NB4 (cell line): Measurements from ENCODE around the gene SMTN.

ENCODE experiments used
- POLR2A ChIP-seq: IDR thresholded peaks from 2 replicates; pipeline ENCODE4 v1.6.1; 2011; ENCODE audit warnings: mild to moderate bottlenecking; ENCODE audit not compliant: insufficient read length; ENCODE audit errors: extremely low read depth
- TF ChIP-seq, protein P1 (sequence below): IDR thresholded peaks from one replicate; pipeline ENCODE4 v1.5.1; 2012; ENCODE audit warnings: low read depth, low read length

DNA sequence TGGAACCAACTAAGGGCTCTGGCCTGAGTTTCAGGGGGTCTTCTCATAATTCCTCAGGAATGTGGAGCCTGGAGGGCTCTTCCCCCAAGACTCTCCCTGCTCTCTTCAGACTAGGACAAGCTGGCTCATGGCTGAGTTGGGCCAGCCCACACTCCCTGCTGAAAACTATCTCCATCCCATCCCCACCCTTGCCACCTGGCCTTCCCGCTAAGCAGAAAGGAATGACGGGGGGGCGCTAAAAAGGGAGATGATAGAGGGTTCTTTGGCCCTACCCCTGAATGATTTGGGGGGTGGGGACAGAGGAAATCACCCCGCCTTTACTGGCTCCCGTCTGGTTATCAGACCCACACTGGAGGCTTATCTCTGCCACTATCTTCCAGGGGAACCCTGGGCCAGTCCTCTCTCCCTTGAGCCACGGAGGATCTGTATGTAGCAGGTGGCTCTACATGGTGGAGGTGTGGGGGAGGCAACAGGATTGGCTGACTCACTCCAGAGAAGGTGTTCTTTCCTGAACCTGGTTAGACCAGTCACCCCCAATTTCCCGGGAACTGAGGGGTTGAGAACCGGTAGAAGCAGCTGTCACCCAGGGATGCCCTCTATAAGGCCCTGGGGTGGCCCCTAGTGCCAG lies 5.7 kb downstream of the SMTN start:
- TF ChIP-seq, protein P1, sequence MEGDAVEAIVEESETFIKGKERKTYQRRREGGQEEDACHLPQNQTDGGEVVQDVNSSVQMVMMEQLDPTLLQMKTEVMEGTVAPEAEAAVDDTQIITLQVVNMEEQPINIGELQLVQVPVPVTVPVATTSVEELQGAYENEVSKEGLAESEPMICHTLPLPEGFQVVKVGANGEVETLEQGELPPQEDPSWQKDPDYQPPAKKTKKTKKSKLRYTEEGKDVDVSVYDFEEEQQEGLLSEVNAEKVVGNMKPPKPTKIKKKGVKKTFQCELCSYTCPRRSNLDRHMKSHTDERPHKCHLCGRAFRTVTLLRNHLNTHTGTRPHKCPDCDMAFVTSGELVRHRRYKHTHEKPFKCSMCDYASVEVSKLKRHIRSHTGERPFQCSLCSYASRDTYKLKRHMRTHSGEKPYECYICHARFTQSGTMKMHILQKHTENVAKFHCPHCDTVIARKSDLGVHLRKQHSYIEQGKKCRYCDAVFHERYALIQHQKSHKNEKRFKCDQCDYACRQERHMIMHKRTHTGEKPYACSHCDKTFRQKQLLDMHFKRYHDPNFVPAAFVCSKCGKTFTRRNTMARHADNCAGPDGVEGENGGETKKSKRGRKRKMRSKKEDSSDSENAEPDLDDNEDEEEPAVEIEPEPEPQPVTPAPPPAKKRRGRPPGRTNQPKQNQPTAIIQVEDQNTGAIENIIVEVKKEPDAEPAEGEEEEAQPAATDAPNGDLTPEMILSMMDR, result no peak
- TF ChIP-seq POLR2A, result no peak
